Cardiac fibroblast (primary cell): ENCODE measurements around the gene CLRN3.

Source experiments
- DNase-seq, 2 donors: peaks; one replicate each; pipeline versions ENCODE4 v3.0.0 to v3.0.0-alpha.2; 2010; ENCODE audit warnings: low read depth in 2 of 2
- H3K4me3 ChIP-seq, 2 donors: replicated peaks in 1 of 2; 1 replicate in 1 of 2; 2 replicates in 1 of 2; pipeline ENCODE4 v1.5.1; 2011; ENCODE audit warnings: low read depth in 2 of 2, low read length in 2 of 2, mild to moderate bottlenecking in 2 of 2, moderate library complexity in 1 of 2
- TF ChIP-seq, protein P1 (sequence below): IDR thresholded peaks from one replicate; pipeline ENCODE4 v1.5.1; 2011; ENCODE audit warnings: low read depth, mild to moderate bottlenecking, low read length, inconsistent platforms

CLRN3 gene

GRCh38 chr10:127907411-127908105 lies 14.8 kb upstream of the CLRN3 start:
- DNase-seq, result peak; percentile 64 to 72
- peak overlapping the region; percentile 53 to 60 for H3K4me3 ChIP-seq
- TF ChIP-seq, protein P1, sequence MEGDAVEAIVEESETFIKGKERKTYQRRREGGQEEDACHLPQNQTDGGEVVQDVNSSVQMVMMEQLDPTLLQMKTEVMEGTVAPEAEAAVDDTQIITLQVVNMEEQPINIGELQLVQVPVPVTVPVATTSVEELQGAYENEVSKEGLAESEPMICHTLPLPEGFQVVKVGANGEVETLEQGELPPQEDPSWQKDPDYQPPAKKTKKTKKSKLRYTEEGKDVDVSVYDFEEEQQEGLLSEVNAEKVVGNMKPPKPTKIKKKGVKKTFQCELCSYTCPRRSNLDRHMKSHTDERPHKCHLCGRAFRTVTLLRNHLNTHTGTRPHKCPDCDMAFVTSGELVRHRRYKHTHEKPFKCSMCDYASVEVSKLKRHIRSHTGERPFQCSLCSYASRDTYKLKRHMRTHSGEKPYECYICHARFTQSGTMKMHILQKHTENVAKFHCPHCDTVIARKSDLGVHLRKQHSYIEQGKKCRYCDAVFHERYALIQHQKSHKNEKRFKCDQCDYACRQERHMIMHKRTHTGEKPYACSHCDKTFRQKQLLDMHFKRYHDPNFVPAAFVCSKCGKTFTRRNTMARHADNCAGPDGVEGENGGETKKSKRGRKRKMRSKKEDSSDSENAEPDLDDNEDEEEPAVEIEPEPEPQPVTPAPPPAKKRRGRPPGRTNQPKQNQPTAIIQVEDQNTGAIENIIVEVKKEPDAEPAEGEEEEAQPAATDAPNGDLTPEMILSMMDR, result no peak

DNA sequence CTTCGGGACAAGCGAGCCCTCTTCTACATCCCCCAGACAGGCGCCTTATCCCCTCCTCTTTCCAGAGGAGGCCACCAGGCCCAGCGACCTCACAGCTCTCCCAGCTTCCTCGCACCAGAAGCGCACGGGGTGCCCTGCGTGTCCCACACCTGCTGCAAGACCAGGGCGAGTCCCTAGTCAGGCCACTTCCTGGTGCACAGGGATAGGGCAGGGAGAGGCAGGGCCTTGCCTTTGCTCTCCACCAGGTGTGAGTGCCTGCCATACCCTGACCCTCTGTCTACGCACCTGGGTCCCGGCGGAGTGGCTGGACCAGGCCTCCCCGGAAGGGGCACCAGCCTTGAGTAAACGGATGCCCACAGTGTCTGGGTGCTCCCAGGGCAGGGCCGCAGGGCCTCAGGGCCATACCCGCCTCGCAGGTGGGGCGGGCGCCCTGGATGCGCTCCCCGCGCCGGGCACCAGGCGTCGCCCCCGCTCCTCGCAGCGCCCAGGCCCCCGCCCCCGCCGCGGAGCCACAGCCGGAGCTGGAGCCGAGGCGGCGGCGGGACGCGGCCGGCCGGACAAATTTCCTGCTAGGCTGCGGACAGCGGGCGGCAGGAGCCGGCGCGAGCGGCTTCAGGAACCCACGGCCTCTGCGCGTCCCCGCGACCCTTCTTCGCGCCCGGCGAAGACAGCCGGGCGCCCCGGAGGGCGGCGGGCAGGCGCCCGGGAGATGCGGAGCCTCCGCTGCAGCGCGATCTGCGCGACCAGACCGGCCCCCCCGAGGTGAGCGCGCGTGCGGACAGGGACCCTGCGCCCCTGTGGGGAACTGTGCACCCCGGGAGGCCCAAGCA lies 14.0 kb upstream of the CLRN3 start, which contains the start of gene PTPRE:
Gene PTPRE (plus strand): TSS at position 556 of the 830 bp plus-strand sequence. CDS start 133,779 bp downstream, outside the sequence.
- TF ChIP-seq, protein P1, result peak; percentile 26
- DNase-seq, result peak; percentile 62 to 81
- H3K4me3 ChIP-seq, result peak within 1 kb of the TSS; percentile 53 to 60

DNA sequence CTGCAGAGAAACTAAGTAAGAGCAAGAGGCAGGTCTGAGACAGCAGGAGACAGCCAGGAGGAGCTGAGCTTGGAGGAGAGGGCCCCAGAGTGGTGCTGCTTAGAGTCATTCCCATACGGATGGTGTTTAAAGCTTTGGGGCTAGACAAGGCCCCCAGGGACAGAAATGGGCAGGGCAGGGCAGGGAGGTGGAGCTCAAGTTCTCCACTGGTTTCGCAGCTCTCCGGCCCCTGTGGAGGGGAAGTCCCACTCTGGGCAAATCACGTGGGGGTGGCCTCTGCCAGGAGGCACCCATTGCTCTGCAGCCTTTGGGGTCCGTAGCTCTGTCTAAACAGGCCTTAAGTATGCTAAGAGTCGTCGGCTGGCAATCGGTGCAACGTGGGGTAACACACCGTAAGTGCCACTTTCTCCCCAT lies 13.1 kb upstream of the CLRN3 start:
- no peak for DNase-seq
- no peak overlapping the region for H3K4me3 ChIP-seq
- TF ChIP-seq, protein P1, result no peak

- no peak overlapping the region for H3K4me3 ChIP-seq
- TF ChIP-seq, protein P1, result no peak
- no peak for DNase-seq
Measured at GRCh38 chr10:127905001-127905847, 12.5 kb upstream of the CLRN3 start.

DNA sequence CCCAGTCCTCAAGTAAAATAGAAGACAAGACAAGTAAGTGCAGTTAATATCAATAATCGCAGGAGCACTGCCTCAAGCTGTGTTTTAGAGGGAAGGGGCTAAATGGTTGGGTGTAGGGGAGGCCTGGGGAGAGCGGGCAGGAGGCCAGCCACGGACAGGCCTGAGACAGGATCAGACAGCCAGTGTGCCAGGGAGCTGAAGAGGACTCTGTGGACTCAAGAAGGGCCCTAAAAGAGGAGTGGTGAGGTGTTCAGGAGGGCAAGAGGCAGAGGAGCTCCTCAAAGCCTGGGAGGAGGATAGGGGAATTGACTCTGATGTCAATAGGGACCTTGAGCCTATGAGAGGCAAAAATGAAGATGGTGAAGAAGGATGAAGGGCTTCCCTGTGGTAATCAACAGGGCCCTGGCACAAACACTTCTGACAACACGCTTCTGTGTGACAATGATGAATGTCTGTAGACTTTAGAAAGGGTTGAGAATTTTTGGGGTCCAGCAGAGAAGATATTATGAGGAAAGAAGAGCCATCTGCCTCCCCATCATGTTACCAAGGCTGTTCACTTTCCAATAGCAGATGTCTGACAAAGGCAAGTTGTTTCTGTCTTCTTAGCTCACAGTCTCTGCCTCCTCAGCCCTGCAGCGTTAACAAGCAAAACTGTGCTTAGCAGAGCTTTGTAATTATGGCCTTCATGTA lies 11.7 kb upstream of the CLRN3 start:
- DNase-seq, result no peak
- TF ChIP-seq, protein P1, result no peak
- no peak overlapping the region for H3K4me3 ChIP-seq

DNA sequence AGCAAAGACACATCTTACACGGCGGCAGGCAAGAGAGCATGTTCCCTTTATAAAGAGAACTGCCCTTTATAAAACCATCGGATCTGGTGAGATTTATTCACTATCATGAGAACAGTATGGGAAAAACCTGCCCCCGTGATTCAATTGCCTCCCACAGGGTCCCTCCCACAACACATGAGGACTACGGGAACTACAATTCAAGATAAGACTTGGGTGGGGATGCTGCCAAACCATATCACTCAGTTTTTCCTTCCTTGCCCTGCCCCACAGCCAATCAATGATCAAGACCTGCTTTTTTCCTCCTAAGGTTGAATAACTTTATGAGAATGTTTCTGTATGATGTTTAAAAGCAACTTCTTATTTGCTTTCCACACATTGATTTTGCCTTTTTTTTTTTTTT lies 11.0 kb upstream of the CLRN3 start:
- DNase-seq, result no peak
- H3K4me3 ChIP-seq, result no peak overlapping the region
- TF ChIP-seq, protein P1, result no peak
